A204.1 (cell line): ENCODE data around the gene ALPK1.
"Not testable (repeated sequence)": the region's sequence is repeated elsewhere in the genome, so short reads cannot be mapped to it uniquely, and the experiment has no call there.

ENCODE experiments used
- FAIRE-seq: peaks from 2 replicates; lab custom pipeline; 2012; peaks lifted over from hg19 to GRCh38; lab: Jason Lieb, UNC

The ALPK1 gene

DNA sequence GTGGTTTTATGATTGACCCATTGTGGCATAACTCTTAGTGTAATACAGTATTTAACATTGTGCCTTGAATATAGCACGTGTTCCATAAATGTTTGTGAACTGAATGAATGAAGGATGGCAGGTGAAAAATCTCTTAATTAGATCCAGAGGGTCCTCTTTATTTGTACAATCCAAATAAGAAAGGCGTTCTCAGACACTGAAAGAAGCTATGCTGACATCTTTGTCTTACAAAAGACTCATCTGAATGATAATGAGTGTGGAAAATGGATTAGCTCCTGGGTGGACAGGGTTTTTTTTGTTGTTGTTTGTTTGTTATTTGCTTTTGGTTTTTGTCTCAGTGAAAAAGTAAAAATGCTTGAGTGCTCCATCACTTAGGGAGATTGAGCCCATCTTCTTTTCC lies 156.2 kb downstream of the ALPK1 start:
- no peak for FAIRE-seq

DNA sequence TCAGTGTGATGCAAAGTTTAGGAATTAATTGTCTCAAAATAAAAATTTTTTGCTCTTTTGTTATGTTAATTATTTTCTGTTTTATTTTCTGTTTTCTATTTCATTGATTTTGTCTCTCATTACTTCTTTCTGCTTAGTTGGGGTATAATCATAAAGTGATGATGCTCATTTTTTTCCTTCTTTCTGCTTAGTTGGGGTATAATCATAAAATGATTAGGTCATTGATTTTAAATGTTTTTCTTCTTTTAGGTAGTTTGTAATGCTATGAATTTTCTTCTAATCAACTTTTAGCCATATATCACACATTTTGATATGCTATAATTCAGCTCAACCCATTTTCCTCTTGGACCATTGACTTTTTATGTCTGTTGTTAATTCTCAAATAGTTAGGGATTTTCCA lies 175.1 kb downstream of the ALPK1 start:
- FAIRE-seq, result no peak

- FAIRE-seq, result no peak
Measured at GRCh38 chr4:112473985-112474384, 176.8 kb downstream of the ALPK1 start.

DNA sequence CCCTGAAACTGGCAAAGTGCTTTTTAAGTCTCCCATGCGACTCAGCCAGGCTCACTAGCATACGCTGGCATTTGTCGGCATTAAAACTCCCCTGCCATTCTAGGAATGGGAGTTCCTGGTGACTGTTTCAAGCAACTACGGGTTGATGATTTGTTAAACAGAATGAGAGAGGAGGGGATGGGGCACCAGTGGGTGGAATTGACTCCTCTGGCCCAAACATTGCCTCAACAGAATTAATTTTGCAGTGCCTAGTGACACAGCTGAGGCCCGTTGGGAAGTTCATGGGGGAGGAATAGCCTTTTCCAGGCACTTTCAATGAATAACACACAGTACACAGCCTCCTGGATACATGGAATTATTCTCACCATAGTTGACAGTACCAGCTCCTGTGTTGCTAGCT lies 188.8 kb downstream of the ALPK1 start:
- FAIRE-seq, result no peak

DNA sequence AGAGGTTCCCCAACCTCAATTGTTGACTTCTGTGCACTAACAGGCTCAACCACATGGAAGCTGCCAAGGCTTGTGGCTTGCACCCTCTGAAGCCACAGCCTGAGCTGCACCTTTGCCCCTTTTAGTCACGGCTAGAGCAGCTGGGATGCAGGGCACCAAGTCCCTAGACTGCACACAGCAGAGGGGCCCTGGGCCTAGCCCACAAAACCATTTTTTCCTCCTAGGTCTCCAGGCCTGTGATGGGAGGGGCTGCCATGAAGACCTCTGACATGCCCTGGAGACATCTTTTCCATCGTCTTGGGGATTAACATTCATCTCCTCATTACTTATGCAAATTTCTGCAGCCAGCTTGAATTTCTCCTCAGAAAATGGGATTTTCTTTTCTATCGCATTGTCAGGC lies 193.6 kb downstream of the ALPK1 start:
- not testable (repeated sequence) for FAIRE-seq
